ENCODE data around the gene ZC3H10. TPM values are rescaled to one million over a fixed set of nuclear protein-coding genes. Genes with fewer than 3 reads are reported as not detected.
A peak's percentile ranks its signal among the peaks of the same experiment; 100 is the strongest.

ZC3H10 gene
- total RNA-seq, 1 donor from 2014 or later, result 11.6 TPM

- peaks cover 33% of the 10 kb centered on the region for H3K4me1 Mint-ChIP-seq (ENCODE audit: unreplicated experiment)
- H3K27ac Mint-ChIP-seq, result peak overlapping the region; percentile 74
- no peaks in the 10 kb centered on the region for H3K9me3 Mint-ChIP-seq
- no peak for DNase-seq (ENCODE audit: extremely low spot score, unreplicated experiment)
- no peaks in the 10 kb centered on the region for H3K27me3 Mint-ChIP-seq
- peaks cover 4% of the 10 kb centered on the region for H3K36me3 Mint-ChIP-seq
- peak overlapping the region; percentile 94 for H3K4me3 Mint-ChIP-seq
- TF ChIP-seq CTCF (conservative IDR thresholded peaks at IDR 0.05), result no peak
Observed at GRCh38 chr12:56150563-56150962, 32.5 kb downstream of the ZC3H10 start.

GRCh38 chr12:56151672-56152131, 33.6 kb downstream of the ZC3H10 start:
- peak; percentile 67 for TF ChIP-seq CTCF (conservative IDR thresholded peaks at IDR 0.05)
- Mint-ChIP-seq H3K9me3 (no peaks in the 10 kb centered on the region), H3K36me3 (peaks cover 4% of the 10 kb centered on the region), H3K4me1 (ENCODE audit: unreplicated experiment) (peaks cover 33% of the 10 kb centered on the region), H3K27ac (peak overlapping the region; percentile 97), H3K4me3 (peak overlapping the region; percentile 94), H3K27me3 (no peaks in the 10 kb centered on the region)
- DNase-seq (ENCODE audit: extremely low spot score, unreplicated experiment), result no peak

GRCh38 chr12:56152132-56152755, 34.2 kb downstream of the ZC3H10 start, which contains the start of gene MYL6B:
MYL6B (plus strand) TSS chr12:56152587; CDS start chr12:56153919, 1,332 bp downstream.
- peak within 1 kb of the TSS; percentile 97 for H3K27ac Mint-ChIP-seq
- peaks cover 4% of the 10 kb centered on the region for H3K36me3 Mint-ChIP-seq
- peaks cover 30% of the 10 kb centered on the region for H3K4me1 Mint-ChIP-seq (ENCODE audit: unreplicated experiment)
- no peak for TF ChIP-seq CTCF (conservative IDR thresholded peaks at IDR 0.05)
- no peaks in the 10 kb centered on the region for H3K9me3 Mint-ChIP-seq
- DNase-seq (ENCODE audit: extremely low spot score, unreplicated experiment), result peak; percentile 91
- H3K4me3 Mint-ChIP-seq, result peak within 1 kb of the TSS; percentile 94
- no peaks in the 10 kb centered on the region for H3K27me3 Mint-ChIP-seq

GRCh38 chr12:56152756-56153677, 35.0 kb downstream of the ZC3H10 start:
- DNase-seq (ENCODE audit: extremely low spot score, unreplicated experiment), result no peak
- H3K9me3 Mint-ChIP-seq, result no peaks in the 10 kb centered on the region
- H3K4me3 Mint-ChIP-seq, result peak overlapping the region; percentile 94
- H3K27ac Mint-ChIP-seq, result peak overlapping the region; percentile 97
- H3K4me1 Mint-ChIP-seq (ENCODE audit: unreplicated experiment), result peaks cover 35% of the 10 kb centered on the region
- H3K36me3 Mint-ChIP-seq, result peaks cover 4% of the 10 kb centered on the region
- no peak for TF ChIP-seq CTCF (conservative IDR thresholded peaks at IDR 0.05)
- H3K27me3 Mint-ChIP-seq, result no peaks in the 10 kb centered on the region

- Mint-ChIP-seq H3K9me3 (no peaks in the 10 kb centered on the region), H3K27ac (peak overlapping the region; percentile 97), H3K4me3 (peak overlapping the region; percentile 94), H3K36me3 (peaks cover 8% of the 10 kb centered on the region), H3K4me1 (ENCODE audit: unreplicated experiment) (peaks cover 35% of the 10 kb centered on the region), H3K27me3 (peaks cover 3% of the 10 kb centered on the region)
- DNase-seq (ENCODE audit: extremely low spot score, unreplicated experiment), result no peak
- no peak for TF ChIP-seq CTCF (conservative IDR thresholded peaks at IDR 0.05)
Observed at GRCh38 chr12:56153678-56154065, 35.6 kb downstream of the ZC3H10 start.
